BJ (cell line): ENCODE measurements around the gene SYT10. TPM values are rescaled to one million over a fixed set of nuclear protein-coding genes. Genes with fewer than 3 reads are reported as not detected.
A peak's percentile ranks its signal among the peaks of the same experiment; 100 is the strongest.

ENCODE experiments used
- CTCF ChIA-PET: fragments of 350-600 bp; formaldehyde crosslinking; extraction: SDS; loops from one replicate; lab custom pipeline; 2021; ENCODE audit warnings: antibody characterized with exemption, inconsistent platforms; lab: Yijun Ruan, JAX
- POLR2A ChIA-PET: fragments of 300-600 bp; sonication (Branson Sonifier 250); formaldehyde crosslinking; extraction: SDS; loops from one replicate; lab custom pipeline; 2021; ENCODE audit warnings: antibody characterized with exemption; lab: Charles Lee
- DNase-seq: peaks from one replicate; pipeline ENCODE4 v3.0.0-alpha.2; 2011; ENCODE audit warnings: low read depth
- H3K27me3 ChIP-seq: 2 replicates; pipeline ENCODE4 v1.6.0; 2011; ENCODE audit warnings: low read length; ENCODE audit not compliant: control insufficient read depth, insufficient read depth
- H3K36me3 ChIP-seq: 2 replicates; pipeline ENCODE4 v1.5.1; 2011; ENCODE audit warnings: low read length; ENCODE audit not compliant: control insufficient read depth, insufficient read depth
- H3K4me3 ChIP-seq: 2 replicates; pipeline ENCODE4 v1.5.1; 2011; ENCODE audit warnings: low read depth, mild to moderate bottlenecking, control low read depth, low read length
- CTCF ChIP-seq: IDR thresholded peaks from 2 replicates; pipeline ENCODE4 v1.5.1; 2011; ENCODE audit warnings: low read depth, mild to moderate bottlenecking, control low read depth, inconsistent platforms, low read length, moderate library complexity; ENCODE audit not compliant: insufficient read depth
- polyA minus RNA-seq: library from RNA; depleted of rRNA, polyadenylated mRNA; stranded (reverse); fragments of >200 nt; gene quantifications from 2 replicates; pipeline ENCODE4 v1.2.3, GENCODE V29; 2011; rRNA and poly(A)+ RNA removed
- polyA plus RNA-seq: library from polyadenylated mRNA; depleted of rRNA; stranded (reverse); fragments of >200 nt; gene quantifications from 2 replicates; pipeline ENCODE4 v1.2.3, GENCODE V29; 2011; rRNA removed

The SYT10 gene
- polyA plus RNA-seq (not detected in 2 replicates), polyA minus RNA-seq (not detected in 2 replicates)

GRCh38 chr12:33439587-33440011 lies at the start of gene SYT10:
TSS of gene SYT10 (minus strand) at chr12:33439819. CDS start at chr12:33439522, 297 bp downstream.
- Histone ChIP-seq H3K36me3 (no peaks in the 10 kb centered on the region), H3K27me3 (peaks cover 9% of the 10 kb centered on the region), H3K4me3 (peak within 1 kb of the TSS; percentile 45)
- POLR2A ChIA-PET = no interaction called here
- CTCF ChIA-PET = no interaction called here
- no peak for TF ChIP-seq CTCF
- DNase-seq = no peak

- ChIA-PET CTCF (interaction anchor here (0.7 kb wide), 1 partner anchor 12 kb away, joined by 3 read pairs; no protein-coding TSS in a partner anchor), POLR2A (no interaction called here)
- H3K27me3 ChIP-seq = no peaks in the 10 kb centered on the region
- H3K4me3 ChIP-seq = no peak overlapping the region
- DNase-seq = no peak
- TF ChIP-seq CTCF = no peak
- H3K36me3 ChIP-seq = no peaks in the 10 kb centered on the region
Observed at GRCh38 chr12:33488036-33488435, 48.4 kb upstream of the SYT10 start.

- ChIA-PET CTCF (no interaction called here), POLR2A (no interaction called here)
- no peaks in the 10 kb centered on the region for H3K36me3 ChIP-seq
Observed at GRCh38 chr12:33486058-33486457, 46.4 kb upstream of the SYT10 start.

GRCh38 chr12:33484161-33484560 lies 44.5 kb upstream of the SYT10 start:
- no peak for DNase-seq
- TF ChIP-seq CTCF = no peak
- POLR2A ChIA-PET = no interaction called here
- CTCF ChIA-PET = no interaction called here
- H3K36me3 ChIP-seq = no peaks in the 10 kb centered on the region
- H3K4me3 ChIP-seq = no peak overlapping the region
- no peaks in the 10 kb centered on the region for H3K27me3 ChIP-seq

More at GRCh38 chr12:33486058-33486457, 46.4 kb upstream of the SYT10 start:
- TF ChIP-seq CTCF = no peak
- DNase-seq = no peak
- Histone ChIP-seq H3K27me3 (no peaks in the 10 kb centered on the region), H3K4me3 (no peak overlapping the region)

- Histone ChIP-seq H3K27me3 (no peaks in the 10 kb centered on the region), H3K36me3 (no peaks in the 10 kb centered on the region), H3K4me3 (no peak overlapping the region)
- ChIA-PET POLR2A (no interaction called here), CTCF (no interaction called here)
- no peak for TF ChIP-seq CTCF
- no peak for DNase-seq
Observed at GRCh38 chr12:33480366-33480765, 40.7 kb upstream of the SYT10 start.
